Psoas muscle (tissue), 8 donors: Measurements from ENCODE around the gene TRMT11. TPM values are rescaled to one million over a fixed set of nuclear protein-coding genes. Genes with fewer than 3 reads are reported as not detected.

Experiments
- ATAC-seq, 4 donors: fragments of 200-7000 bp; cut with Tn5 transposase; one replicate each; pipeline ENCODE4 v1.9.1; 2020; ENCODE audit warnings: moderate library complexity in 3 of 4, mild to moderate bottlenecking in 2 of 4
- DNase-seq, 2 donors: peaks; one replicate each; pipeline ENCODE4 v3.0.0-alpha.2; 2020
- H3K27ac ChIP-seq: fragments of 200-600 bp; one replicate; pipeline ENCODE4 v1.8.0; 2022
- H3K27me3 ChIP-seq, 3 donors: fragments of 200-600 bp in 1 of 3; one replicate each; pipeline versions ENCODE4 v1.6.1 to v1.8.0; 2013 to 2022; ENCODE audit warnings: low read length in 2 of 3, mild to moderate bottlenecking in 2 of 3, moderate library complexity in 1 of 3; ENCODE audit not compliant: insufficient read depth in 3 of 3
- H3K36me3 ChIP-seq, 2 donors: fragments of 200-600 bp in 1 of 2; one replicate each; pipeline versions ENCODE4 v1.6.1 to v1.8.0; 2013 to 2022; ENCODE audit warnings: low read depth in 1 of 2, mild to moderate bottlenecking in 1 of 2, moderate library complexity in 1 of 2; ENCODE audit not compliant: insufficient read depth in 1 of 2
- H3K4me1 ChIP-seq: fragments of 200-600 bp; one replicate; pipeline ENCODE4 v1.8.0; 2022
- H3K4me3 ChIP-seq: fragments of 200-600 bp; one replicate; pipeline ENCODE4 v1.8.0; 2022; ENCODE audit warnings: mild to moderate bottlenecking
- H3K9me3 ChIP-seq: fragments of 200-600 bp; one replicate; pipeline ENCODE4 v1.8.0; 2022
- CTCF ChIP-seq: fragments of 200-600 bp; IDR thresholded peaks from one replicate; pipeline ENCODE4 v1.8.0; 2022; ENCODE audit warnings: antibody characterized with exemption
- WGBS, 3 donors: extraction: QIAGEN DNeasy Blood & Tissue Kit; methylation state at CpG; one replicate each; pipeline versions ENCODE4 v1.1.6 to v1.1.7; 2013; 5-methylcytosine and 5-hydroxymethylcytosine counted together
- intact Hi-C, 2 donors: fragments of 100-400 bp; cut with DNase I; formaldehyde crosslinking; loops; one replicate each; pipeline versions ENCODE4 v1.11.0 to v1.14.2; 2022
- polyA plus RNA-seq, 3 donors: library from polyadenylated mRNA; stranded (reverse); fragments of 200-250 nt; gene quantifications; one replicate each; pipeline ENCODE4 v1.2.3, GENCODE V29; 2013
- total RNA-seq, 4 donors: library from RNA; stranded (reverse); fragmentation: NEBNext Ultra II Directional in 2 of 4; extraction: Animal tissue kit (Norgen Biotek cat#: 25700) in 2 of 4; gene quantifications; one replicate each; pipeline versions ENCODE4 v1.2.1 to v1.2.4, GENCODE V29; 2021 to 2023
- donor health status: healthy with polysubstance abuse.
- donor health status: DM: no; HTN: no; CAD: no; lungs with moderate emphysema.
- donor health status: Bipolar disorder and iron deficiency.
- donor health status: healthy.
- donor health status: DM: yes; HTN: yes; CAD: no.
- donor health status: DM: no; HTN: no; CAD: no.
- donor health status: DM: no; HTN: no; CAD: no.
- donor health status: DM: yes; HTN: yes; CAD: no.

Gene TRMT11
- total and polyA plus RNA-seq, 7 donors: 4.1 to 9.3 (median 7.8) TPM

- intact Hi-C loops: loop anchor here in 1 of 2 donors (10.0 kb wide), 1 partner anchor 1089 kb away; no protein-coding TSS in a partner anchor
- WGBS, 3 donors: 91 to 95% (median 92%) methylated on average over 2 of the region's 2 CpGs
- no peaks in the 10 kb centered on the region for H3K27me3 ChIP-seq
- H3K27ac ChIP-seq: no peak overlapping the region
- TF ChIP-seq CTCF: no peak
- peaks cover 0 to 27% of the 10 kb centered on the region in 2 donors for H3K36me3 ChIP-seq
- DNase-seq (no peak), ATAC-seq (no peak)
- no peak overlapping the region for H3K4me3 ChIP-seq
- no peaks in the 10 kb centered on the region for H3K9me3 ChIP-seq
- H3K4me1 ChIP-seq: no peaks in the 10 kb centered on the region
Measured at GRCh38 chr6:126035764-126036163, 49.4 kb downstream of the TRMT11 start.

- intact Hi-C loops: loop anchor here in 1 of 2 donors (10.0 kb wide), 1 partner anchor 1087 kb away; no protein-coding TSS in a partner anchor
- Histone ChIP-seq H3K27me3 (no peaks in the 10 kb centered on the region), H3K36me3 (peaks cover 0 to 38% of the 10 kb centered on the region in 2 donors), H3K4me3 (no peak overlapping the region), H3K9me3 (no peaks in the 10 kb centered on the region), H3K4me1 (no peaks in the 10 kb centered on the region), H3K27ac (no peak overlapping the region)
- ATAC-seq (no peak), DNase-seq (no peak)
- TF ChIP-seq CTCF: no peak
Measured at GRCh38 chr6:126038234-126038633, 51.9 kb downstream of the TRMT11 start.

DNA sequence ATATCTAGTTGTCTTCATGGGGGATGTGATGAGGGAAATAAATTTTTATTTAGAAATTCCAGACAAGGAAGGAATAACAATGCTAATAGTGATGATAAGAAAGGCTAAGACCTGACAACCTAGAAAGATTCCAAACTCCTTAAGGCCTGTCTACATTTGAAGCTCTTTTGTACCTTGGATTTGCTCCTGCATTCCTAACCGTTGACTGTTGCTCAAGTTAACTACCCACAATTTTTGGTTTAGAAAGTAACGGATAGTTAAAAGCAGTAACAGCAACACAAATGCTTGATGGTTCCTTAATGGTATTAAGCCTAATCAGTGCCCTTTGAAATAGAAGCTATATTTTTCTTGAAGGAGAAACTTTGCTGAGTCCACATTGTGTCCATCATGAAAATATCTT is 52.9 kb downstream of the TRMT11 start:
- Histone ChIP-seq H3K9me3 (peaks cover 2% of the 10 kb centered on the region), H3K4me1 (no peaks in the 10 kb centered on the region), H3K36me3 (peaks cover 0 to 38% of the 10 kb centered on the region in 2 donors), H3K27ac (no peak overlapping the region), H3K27me3 (no peaks in the 10 kb centered on the region), H3K4me3 (no peak overlapping the region)
- intact Hi-C loops: loop anchor here in 1 of 2 donors (10.0 kb wide), 1 partner anchor 1086 kb away; no protein-coding TSS in a partner anchor
- no peak for TF ChIP-seq CTCF
- DNase-seq (no peak), ATAC-seq (no peak)
- 79 to 91% (median 85%) methylated on average over 2 of the region's 2 CpGs for WGBS, 3 donors

DNA sequence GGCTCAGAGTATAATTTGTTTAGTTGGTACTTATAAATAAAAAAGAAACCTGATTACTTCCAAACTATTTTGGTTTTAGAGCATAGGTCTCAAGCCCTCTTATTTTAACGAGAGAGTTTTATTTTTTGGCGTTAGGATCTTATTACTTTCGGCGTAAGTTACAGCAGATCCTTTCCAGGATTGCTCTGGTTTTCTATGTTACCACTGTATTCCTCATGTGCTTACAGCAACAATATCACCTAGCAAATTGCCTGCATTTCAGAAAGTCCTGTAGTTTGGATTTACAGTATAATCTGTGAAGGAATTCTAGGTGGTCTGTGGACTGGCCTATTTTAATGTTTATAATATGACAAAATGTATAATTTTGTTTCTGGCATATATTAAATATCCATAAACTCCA is 54.1 kb downstream of the TRMT11 start:
- H3K4me1 ChIP-seq: no peaks in the 10 kb centered on the region
- no peak overlapping the region for H3K4me3 ChIP-seq
- H3K36me3 ChIP-seq: peaks cover 0 to 38% of the 10 kb centered on the region in 2 donors
- H3K27me3 ChIP-seq: no peaks in the 10 kb centered on the region
- no peak overlapping the region for H3K27ac ChIP-seq
- ATAC-seq (no peak), DNase-seq (no peak)
- H3K9me3 ChIP-seq: peaks cover 7% of the 10 kb centered on the region
- no peak for TF ChIP-seq CTCF
- intact Hi-C loops: no loop called here
- 80 to 86% (median 81%) methylated on average over 4 of the region's 4 CpGs for WGBS, 3 donors

DNA sequence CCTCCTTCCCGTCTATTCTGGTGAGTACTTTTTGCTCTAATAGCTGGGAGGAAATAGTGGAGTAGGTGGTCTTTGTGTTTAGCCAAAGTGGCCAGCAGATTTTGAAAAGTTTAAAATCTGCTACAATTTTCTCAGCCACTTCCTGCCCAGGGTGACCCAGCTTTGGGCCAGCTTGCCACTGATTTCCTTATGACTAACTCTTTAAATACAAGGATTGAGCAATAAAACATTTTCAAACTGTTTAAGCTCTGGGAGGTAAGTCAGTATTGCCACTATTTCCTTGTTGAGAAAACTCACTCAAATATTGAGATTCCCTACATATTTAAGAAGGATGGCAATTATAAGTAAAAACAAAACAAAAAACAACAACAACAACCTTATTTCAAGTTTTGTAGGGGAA is 54.5 kb downstream of the TRMT11 start:
- no peak for TF ChIP-seq CTCF
- Histone ChIP-seq H3K27me3 (no peaks in the 10 kb centered on the region), H3K36me3 (peaks cover 0 to 38% of the 10 kb centered on the region in 2 donors), H3K27ac (no peak overlapping the region), H3K4me1 (no peaks in the 10 kb centered on the region), H3K4me3 (no peak overlapping the region), H3K9me3 (peaks cover 7% of the 10 kb centered on the region)
- WGBS, 3 donors: 83 to 95% (median 88%) methylated on average over 1 of the region's 1 CpG
- no peak for DNase-seq
- no peak for ATAC-seq
- intact Hi-C loops: no loop called here
